PFSK-1 (cell line): Measurements from ENCODE around the gene KDM2A.
A peak's percentile ranks its signal among the peaks of the same experiment; 100 is the strongest.

Source experiments
- FOXP2 ChIP-seq: optimal IDR thresholded peaks from 2 replicates; pipeline ENCODE3; 2011; ENCODE audit warnings: borderline replicate concordance, control low read depth, inconsistent platforms; ENCODE audit not compliant: insufficient read depth; ENCODE audit errors: extremely low read length, extremely low read depth
- POLR2AphosphoS5 ChIP-seq: IDR thresholded peaks from 2 replicates; pipeline ENCODE4 v1.6.1; 2012; ENCODE audit warnings: low read depth, mild to moderate bottlenecking, control low read depth, low read length, moderate library complexity
- SIN3A ChIP-seq: IDR thresholded peaks from 2 replicates; pipeline ENCODE4 v1.6.1; 2012; ENCODE audit warnings: mild to moderate bottlenecking, low read length, moderate library complexity, borderline replicate concordance; ENCODE audit not compliant: insufficient read depth
- TAF1 ChIP-seq: IDR thresholded peaks from 2 replicates; pipeline ENCODE4 v1.6.1; 2012; ENCODE audit warnings: low read length, control low read depth, borderline replicate concordance; ENCODE audit not compliant: insufficient read depth
- TF ChIP-seq, protein P1 (sequence below), 2 experiments: IDR thresholded peaks; 2 replicates each; pipeline versions ENCODE4 v1.6.1 to v1.8.0; 2011 to 2012; ENCODE audit warnings: low read depth in 2 of 2, low read length in 2 of 2, control low read depth in 1 of 2, inconsistent platforms in 1 of 2, mild to moderate bottlenecking in 1 of 2, moderate library complexity in 1 of 2; ENCODE audit not compliant: insufficient read depth in 1 of 2

DNA sequence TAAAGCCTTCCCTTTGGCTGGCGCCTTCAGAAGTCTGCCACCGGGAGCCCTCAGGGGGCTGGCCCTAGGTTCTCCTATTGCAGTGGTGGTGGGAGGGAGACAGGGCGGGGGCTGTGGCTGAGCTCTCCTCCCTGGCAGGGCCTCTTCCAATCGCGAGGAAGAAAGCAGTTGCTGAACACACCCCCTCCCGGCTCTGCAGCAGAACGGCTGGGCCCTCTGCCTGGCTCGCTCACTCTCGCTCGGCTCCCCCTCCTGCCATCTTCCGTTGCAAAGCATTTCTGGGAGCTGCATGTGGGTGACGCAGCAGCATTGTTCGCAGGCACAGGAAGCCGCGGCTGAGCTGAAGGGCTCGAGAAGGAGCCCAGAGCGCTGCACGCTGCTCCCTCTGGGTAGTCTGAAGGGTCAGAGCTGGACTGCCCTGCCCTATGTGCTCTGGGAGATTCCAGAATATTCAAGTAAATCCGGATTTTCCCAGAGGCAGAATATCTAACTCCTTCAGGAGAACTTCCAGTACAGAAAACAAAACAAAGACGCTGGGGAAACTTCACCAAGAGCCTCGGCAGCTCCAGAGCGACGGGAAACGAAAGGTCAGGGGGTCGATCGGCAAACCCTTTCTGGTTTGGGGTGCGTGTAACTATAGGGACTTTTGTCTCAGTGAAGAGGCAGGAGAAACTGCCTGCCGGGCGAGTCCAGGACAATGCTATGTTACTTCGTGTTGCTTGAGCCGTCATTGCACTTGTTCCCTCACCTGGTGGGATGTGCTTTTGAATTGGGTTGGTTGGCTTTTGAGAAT lies 120.9 kb downstream of the KDM2A start:
- TF ChIP-seq POLR2AphosphoS5 (peak; percentile 99), TAF1 (peak; percentile 100), SIN3A (peak; percentile 97), FOXP2 (peak; percentile 95)
- TF ChIP-seq, protein P1, sequence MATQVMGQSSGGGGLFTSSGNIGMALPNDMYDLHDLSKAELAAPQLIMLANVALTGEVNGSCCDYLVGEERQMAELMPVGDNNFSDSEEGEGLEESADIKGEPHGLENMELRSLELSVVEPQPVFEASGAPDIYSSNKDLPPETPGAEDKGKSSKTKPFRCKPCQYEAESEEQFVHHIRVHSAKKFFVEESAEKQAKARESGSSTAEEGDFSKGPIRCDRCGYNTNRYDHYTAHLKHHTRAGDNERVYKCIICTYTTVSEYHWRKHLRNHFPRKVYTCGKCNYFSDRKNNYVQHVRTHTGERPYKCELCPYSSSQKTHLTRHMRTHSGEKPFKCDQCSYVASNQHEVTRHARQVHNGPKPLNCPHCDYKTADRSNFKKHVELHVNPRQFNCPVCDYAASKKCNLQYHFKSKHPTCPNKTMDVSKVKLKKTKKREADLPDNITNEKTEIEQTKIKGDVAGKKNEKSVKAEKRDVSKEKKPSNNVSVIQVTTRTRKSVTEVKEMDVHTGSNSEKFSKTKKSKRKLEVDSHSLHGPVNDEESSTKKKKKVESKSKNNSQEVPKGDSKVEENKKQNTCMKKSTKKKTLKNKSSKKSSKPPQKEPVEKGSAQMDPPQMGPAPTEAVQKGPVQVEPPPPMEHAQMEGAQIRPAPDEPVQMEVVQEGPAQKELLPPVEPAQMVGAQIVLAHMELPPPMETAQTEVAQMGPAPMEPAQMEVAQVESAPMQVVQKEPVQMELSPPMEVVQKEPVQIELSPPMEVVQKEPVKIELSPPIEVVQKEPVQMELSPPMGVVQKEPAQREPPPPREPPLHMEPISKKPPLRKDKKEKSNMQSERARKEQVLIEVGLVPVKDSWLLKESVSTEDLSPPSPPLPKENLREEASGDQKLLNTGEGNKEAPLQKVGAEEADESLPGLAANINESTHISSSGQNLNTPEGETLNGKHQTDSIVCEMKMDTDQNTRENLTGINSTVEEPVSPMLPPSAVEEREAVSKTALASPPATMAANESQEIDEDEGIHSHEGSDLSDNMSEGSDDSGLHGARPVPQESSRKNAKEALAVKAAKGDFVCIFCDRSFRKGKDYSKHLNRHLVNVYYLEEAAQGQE (IDR thresholded peaks at IDR 0.05; ENCODE audit: insufficient read depth in 1 of 2, low read depth in 2 of 2, low read length in 2 of 2), result peak; percentile 73 to 83
